HG03108 (cell line): Measurements from ENCODE around the gene PLD2.

Experiments
- ATAC-seq: cut with Tn5 transposase; IDR thresholded peaks from one replicate; pipeline ENCODE4 v1.9.1; 2021; ENCODE audit warnings: moderate library complexity; ENCODE audit not compliant: unreplicated experiment

Gene PLD2

DNA sequence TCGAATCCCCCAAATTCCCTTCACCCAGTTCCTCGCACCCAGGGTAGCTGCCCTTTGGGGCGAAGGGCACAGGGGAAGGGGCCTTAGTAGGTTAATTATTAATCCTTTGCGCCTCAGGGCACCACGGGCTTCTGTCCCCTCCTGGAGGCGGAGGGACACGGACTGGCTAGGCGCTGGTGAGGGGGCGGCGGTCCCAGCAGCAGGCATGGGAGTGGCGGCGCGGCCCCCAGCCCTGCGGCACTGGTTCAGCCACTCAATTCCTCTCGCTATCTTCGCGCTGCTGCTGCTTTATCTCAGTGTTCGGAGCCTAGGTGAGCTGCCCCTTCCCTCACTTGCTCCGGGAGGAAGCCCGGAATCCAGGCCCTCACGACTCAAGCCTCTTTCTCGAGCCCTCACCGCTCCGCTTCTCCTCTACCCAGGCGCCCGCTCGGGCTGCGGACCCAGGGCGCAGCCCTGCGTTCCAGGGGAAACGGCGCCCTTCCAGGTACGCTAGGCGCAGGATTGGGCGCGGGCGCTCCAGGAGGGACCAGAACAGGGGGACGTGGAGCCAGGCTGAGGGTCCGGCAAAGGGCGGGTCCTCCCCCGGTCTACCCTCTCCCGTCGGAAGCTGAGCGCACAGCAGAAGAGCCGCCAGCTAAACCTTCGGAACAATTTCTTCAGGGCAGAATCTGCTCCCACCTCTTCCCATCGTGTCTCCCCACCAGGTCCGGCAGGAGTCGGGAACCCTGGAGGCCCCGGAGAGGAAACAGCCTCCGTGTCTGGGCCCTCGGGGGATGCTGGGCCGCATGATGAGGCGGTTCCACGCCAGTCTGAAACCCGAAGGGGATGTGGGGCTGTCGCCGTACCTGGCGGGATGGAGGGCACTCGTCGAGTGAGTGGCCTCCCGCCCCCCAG, 17.9 kb upstream of the PLD2 start, which contains the start of gene GLTPD2:
GLTPD2 (plus strand) TSS at position 158 of the 894 bp plus-strand sequence; CDS start at position 206, 48 bp downstream.
- peak; percentile 6 for ATAC-seq

- ATAC-seq, result no peak
These were observed 17.3 kb upstream of the PLD2 start for GRCh38 chr17:4789701-4789950.

- peak; percentile 83 for ATAC-seq
These were observed 16.8 kb upstream of the PLD2 start for GRCh38 chr17:4789951-4790704.

DNA sequence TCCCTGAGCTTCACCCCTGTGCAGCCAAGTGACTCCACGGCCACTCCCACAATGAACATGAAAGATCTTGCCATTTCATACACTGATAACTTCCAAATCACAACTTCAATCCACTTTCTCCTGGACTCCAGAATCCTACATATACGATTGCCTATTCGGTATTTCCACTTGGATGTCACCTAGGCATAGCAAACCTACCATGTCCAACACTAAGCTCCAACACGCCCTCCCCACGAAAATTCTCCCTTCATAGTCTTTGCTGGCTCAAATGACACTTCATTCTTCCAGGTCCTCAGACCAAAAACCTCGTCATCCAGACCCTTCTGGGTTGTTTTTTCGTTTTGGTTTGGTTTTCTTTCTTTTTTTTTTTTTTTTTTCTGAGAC, 16.3 kb upstream of the PLD2 start:
- ATAC-seq, result no peak

- ATAC-seq, result no peak
These were observed 11.8 kb upstream of the PLD2 start for GRCh38 chr17:4795168-4795567.

DNA sequence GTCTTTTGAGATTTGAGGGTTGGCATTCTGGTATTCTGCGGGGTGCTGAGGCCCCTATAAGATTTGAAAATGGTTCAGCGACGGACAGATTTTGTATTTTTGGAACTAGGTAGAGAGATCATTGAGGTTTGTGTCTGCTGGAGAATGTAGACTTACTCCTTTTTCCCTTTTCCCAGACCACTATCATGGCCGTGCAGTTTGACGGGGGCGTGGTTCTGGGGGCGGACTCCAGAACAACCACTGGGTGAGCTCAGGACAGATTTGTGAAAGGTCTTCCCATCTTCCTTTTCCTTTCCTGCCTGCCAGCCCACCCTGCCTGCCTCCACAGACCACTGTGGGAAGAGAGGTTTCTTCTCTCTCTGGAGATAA, 10.4 kb upstream of the PLD2 start:
- ATAC-seq, result no peak

DNA sequence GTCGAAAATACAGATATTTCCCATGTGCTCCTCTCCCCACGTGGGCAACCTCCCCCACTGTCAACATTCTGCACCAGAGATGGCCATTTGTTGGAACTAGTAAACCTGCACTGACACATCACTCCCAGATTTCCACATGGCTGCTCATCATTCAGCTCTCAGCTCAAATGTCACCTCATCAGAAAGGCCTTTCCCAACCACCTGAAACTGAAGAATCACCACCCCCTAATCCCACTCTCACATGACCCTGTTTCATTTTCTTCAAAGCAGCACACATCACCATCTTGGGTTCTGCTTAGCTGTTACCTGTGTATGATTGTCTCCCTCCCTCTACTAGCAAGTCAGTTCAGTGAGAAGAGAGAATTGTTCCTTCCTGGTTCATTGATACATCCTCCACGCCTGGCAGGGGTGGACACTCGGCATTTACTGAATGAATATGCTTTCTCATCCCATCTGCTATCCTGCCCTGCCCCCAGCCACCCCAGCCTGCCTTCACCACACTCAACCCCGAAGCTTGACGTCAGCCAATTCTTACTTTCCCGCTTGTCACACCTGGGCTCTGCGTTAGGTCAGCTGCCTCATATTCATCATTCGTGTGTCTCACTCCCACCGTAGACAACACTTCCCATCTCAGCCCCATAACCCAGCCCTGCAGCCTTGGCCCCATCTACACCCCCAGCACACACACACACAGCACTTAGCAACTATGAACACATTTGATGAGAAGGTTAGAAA, 6.3 kb upstream of the PLD2 start:
- no peak for ATAC-seq

- no peak for ATAC-seq
These were observed 4.7 kb upstream of the PLD2 start, which contains the start of gene C17orf114 for GRCh38 chr17:4802228-4802627. Gene C17orf114 (minus strand): TSS chr17:4802328.

DNA sequence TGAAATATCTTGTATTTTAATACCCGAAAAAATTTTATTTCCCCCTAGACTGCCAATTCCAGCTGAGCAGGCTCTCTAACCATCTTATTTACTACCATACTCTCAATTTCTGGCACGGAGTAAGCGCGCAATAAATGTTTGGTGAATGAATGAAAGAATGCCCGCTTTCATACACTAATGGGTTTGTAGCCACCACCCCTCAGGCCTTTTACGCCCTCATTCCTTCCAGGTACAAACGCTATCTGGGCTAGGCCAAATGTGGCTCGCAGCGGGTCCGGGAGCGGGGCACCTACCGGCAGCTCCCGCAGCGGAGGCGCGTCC, 536 bp upstream of the PLD2 start:
- ATAC-seq, result no peak

- ATAC-seq, result no peak
These were observed 839 bp downstream of the PLD2 start for GRCh38 chr17:4807605-4808377.

GRCh38 chr17:4808378-4808767, 1.4 kb downstream of the PLD2 start:
- ATAC-seq, result no peak

- ATAC-seq, result no peak
These were observed 3.8 kb downstream of the PLD2 start for GRCh38 chr17:4810696-4811290.

DNA sequence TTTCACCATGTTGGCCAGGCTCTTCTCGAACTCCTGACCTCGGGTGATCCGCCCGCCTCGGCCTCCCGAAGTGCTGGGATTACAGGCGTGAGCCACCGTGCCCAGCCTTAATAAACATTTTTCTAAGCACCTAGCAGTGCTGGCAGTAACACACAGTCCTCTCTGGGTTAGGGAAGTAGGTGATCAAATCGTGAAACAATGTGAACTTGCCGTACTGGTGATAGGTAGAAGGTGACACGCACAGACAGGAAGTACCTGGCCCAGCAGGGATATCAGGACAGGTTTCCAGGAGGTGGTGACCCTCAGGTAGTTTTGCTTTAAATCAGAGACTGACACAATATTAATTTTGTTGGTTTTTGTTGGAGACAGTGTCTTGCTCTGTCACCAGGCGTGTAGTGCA, 4.5 kb downstream of the PLD2 start:
- ATAC-seq, result no peak

DNA sequence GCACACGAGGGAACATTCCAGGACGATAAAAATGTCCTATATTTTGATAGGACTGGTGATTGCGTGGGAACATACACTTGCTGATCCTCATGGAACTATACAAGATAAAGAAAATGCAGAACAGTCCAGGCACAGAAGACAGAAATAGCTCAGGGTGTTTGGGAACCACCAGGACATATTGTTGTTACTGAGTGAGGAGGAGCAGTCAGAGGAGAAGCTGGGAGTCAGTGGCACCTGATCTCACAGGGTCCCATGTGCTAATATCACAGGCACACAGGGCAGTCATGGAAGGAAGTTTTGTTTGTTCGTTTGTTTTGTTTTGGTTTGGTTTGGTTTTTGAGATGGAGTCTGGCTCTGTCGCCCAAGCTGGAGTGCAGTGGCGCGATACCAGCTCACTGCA, 5.7 kb downstream of the PLD2 start:
- no peak for ATAC-seq

DNA sequence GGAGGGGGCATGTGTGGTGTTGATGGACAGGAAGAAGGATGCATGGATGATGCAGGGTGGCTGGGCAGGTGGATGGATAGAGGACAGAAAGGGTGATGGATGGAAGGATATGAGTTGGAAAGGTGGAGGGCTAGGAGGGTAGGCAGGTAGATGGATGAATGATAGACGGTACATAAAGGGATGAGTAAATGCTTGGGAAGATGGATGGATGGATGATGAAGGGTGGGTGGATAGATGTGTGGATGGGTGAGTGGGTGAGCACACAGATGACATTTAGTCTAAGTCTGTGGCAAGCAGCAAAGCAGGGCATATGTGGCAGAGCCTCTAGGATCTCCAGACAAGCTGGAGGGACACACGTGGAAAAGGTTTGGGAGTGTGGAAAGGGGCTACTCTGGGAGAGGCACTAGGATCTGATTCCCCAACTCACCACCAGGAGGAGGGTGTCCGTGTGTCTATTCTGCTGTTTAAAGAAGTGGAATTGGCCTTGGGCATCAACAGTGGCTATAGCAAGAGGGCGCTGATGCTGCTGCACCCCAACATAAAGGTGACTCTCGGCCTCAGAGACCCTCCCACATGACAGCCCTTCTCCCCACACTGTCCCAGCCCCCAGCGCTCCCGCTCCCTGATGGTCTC, 8.2 kb downstream of the PLD2 start:
- ATAC-seq, result no peak

DNA sequence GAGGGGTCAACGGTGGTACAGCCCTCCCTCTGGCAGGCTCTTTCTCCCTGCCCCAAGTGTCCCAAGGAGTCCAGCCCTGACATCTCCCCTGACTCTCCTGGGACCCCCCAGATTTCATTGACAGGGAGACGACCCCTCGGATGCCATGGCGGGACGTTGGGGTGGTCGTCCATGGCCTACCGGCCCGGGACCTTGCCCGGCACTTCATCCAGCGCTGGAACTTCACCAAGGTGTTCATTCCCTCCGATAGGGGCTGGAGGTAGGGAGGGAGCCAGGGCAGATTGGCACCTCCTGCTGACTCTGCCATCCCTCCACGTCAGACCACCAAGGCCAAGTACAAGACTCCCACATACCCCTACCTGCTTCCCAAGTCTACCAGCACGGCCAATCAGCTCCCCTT, 9.9 kb downstream of the PLD2 start:
- no peak for ATAC-seq

DNA sequence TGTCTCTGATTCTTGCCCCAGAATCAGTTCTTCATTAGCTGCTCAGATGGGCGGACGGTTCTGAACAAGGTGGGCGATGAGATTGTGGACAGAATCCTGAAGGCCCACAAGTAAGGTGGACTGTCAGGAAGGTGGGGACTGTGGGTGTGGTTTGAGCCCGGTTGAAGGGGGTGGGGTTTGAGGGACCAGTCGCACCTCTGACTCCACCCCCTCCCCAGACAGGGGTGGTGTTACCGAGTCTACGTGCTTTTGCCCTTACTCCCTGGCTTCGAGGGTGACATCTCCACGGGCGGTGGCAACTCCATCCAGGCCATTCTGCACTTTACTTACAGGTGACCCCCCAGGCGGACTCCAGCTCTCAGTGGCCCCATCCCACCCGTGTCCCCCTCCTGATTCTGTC, 11.3 kb downstream of the PLD2 start:
- no peak for ATAC-seq

GRCh38 chr17:4822835-4823234, 15.9 kb downstream of the PLD2 start:
- ATAC-seq, result no peak

- no peak for ATAC-seq
These were observed 16.6 kb downstream of the PLD2 start for GRCh38 chr17:4823373-4824089.

GRCh38 chr17:4827399-4827798, 20.4 kb downstream of the PLD2 start:
- ATAC-seq, result no peak
